ENCODE measurements around the gene ATG4C. TPM values are rescaled to one million over a fixed set of nuclear protein-coding genes. Genes with fewer than 3 reads are reported as not detected.
"Not testable (repeated sequence)": the region's sequence is repeated elsewhere in the genome, so short reads cannot be mapped to it uniquely, and the experiment has no call there.

Gene ATG4C
- total RNA-seq, 1 donor from 2014 or later, result 5.9 TPM

GRCh38 chr1:62810420-62811274 lies 26.7 kb downstream of the ATG4C start:
- no peak overlapping the region for H3K27ac ChIP-seq
- DNase-seq (ENCODE audit: extremely low spot score in 2 of 2), result no peak
- intact Hi-C loops (cut with DNase I), result no loop called here

DNA sequence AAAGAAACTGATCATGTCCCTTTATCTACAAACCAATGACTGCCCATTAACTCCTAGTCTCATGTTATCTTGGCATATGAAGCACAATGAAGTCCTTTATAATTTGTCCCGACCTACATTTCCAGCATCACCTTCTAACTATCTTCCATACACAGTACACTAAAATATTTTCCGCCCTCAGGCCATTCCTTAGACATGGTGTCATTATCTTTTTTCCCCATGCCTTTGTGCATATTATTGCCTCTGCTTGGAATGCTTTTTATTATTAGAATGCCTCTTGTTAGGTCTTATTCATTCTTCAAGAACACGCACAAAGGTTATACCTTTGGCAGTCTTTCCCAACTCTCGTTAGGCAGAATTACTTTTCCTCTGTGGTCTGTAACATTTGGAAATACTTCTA lies 39.6 kb downstream of the ATG4C start:
- no peaks in the 10 kb centered on the region for H3K36me3 ChIP-seq
- no peaks in the 10 kb centered on the region for H3K9me3 ChIP-seq
- no peaks in the 10 kb centered on the region for H3K4me1 ChIP-seq
- TF ChIP-seq CTCF (IDR thresholded peaks at IDR 0.05) (no peak), POLR2A (IDR thresholded peaks at IDR 0.05) (no peak), POLR2AphosphoS5 (IDR thresholded peaks at IDR 0.05; ENCODE audit: insufficient read depth in 1 of 2, low read depth in 1 of 2) (no peak)
- H3K27me3 ChIP-seq, result no peaks in the 10 kb centered on the region
- no peak overlapping the region for H3K27ac ChIP-seq
- intact Hi-C loops (cut with DNase I), result no loop called here
- H3K4me3 ChIP-seq, result no peak overlapping the region
- no peak for DNase-seq (ENCODE audit: extremely low spot score in 2 of 2)

More at GRCh38 chr1:62810420-62811274, 26.7 kb downstream of the ATG4C start:
- TF ChIP-seq POLR2A (IDR thresholded peaks at IDR 0.05) (no peak), CTCF (IDR thresholded peaks at IDR 0.05) (no peak), POLR2AphosphoS5 (IDR thresholded peaks at IDR 0.05; ENCODE audit: insufficient read depth in 1 of 2, low read depth in 1 of 2) (no peak)
- Histone ChIP-seq H3K4me3 (no peak overlapping the region), H3K27me3 (no peaks in the 10 kb centered on the region), H3K9me3 (no peaks in the 10 kb centered on the region), H3K4me1 (no peaks in the 10 kb centered on the region), H3K36me3 (peaks cover 0 to 8% of the 10 kb centered on the region in 2 donors)

DNA sequence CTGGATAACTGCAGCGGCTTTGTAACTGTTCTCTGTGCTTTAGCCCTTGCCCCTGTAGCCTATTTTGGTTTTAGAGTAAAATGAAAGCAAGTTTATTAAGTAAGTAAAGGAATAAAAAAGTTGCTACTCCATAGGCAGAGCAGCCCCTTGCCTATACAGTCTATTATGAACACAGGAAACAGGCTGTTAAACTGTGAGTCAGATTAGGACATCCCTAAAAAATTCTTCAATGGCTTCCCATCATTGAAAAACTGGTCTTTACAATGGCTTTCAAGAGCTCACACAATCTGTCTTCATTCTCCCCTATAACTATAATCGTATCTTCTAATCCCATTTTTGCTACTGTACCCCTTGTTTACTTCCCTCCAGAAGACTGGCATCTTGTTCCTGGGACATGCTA lies 43.0 kb downstream of the ATG4C start:
- no peak for TF ChIP-seq POLR2A (IDR thresholded peaks at IDR 0.05)
- no peak for TF ChIP-seq CTCF (IDR thresholded peaks at IDR 0.05)
- no peak for TF ChIP-seq POLR2AphosphoS5 (IDR thresholded peaks at IDR 0.05; ENCODE audit: insufficient read depth in 1 of 2, low read depth in 1 of 2)
- Histone ChIP-seq H3K36me3 (no peaks in the 10 kb centered on the region), H3K4me3 (no peak overlapping the region), H3K27me3 (no peaks in the 10 kb centered on the region), H3K9me3 (no peaks in the 10 kb centered on the region), H3K27ac (no peak overlapping the region), H3K4me1 (no peaks in the 10 kb centered on the region)
- no peak for DNase-seq (ENCODE audit: extremely low spot score in 2 of 2)
- intact Hi-C loops (cut with DNase I), result no loop called here

GRCh38 chr1:62827786-62828185 lies 43.9 kb downstream of the ATG4C start:
- H3K36me3 ChIP-seq; H3K4me1 ChIP-seq; H3K27me3 ChIP-seq; intact Hi-C loops (cut with DNase I); H3K9me3 ChIP-seq; DNase-seq (ENCODE audit: extremely low spot score in 2 of 2); H3K27ac ChIP-seq; H3K4me3 ChIP-seq: not testable (repeated sequence)

DNA sequence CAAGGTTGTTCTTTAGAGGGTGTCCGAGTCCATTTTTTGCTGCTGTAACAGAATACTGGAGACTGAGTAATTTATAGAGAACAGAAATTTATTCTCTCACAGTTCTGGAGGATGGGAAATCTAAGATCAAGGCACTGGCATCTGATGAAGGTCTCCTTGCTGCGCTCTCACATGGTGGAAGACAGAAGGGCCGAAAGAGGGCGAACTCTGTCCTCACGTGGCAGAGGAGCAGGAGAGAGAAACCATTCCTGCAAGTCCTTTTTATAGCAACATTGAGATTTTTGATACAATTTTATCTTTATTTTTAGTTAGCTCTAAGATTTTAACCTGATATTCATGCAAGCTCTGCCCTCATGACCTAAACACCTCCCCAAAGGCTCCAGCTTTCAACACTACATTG lies 48.3 kb downstream of the ATG4C start:
- Histone ChIP-seq H3K36me3 (peaks cover 0 to 4% of the 10 kb centered on the region in 2 donors), H3K9me3 (no peaks in the 10 kb centered on the region), H3K27ac (no peak overlapping the region), H3K4me3 (no peak overlapping the region), H3K27me3 (no peaks in the 10 kb centered on the region), H3K4me1 (no peaks in the 10 kb centered on the region)
- TF ChIP-seq CTCF (IDR thresholded peaks at IDR 0.05) (no peak), POLR2AphosphoS5 (IDR thresholded peaks at IDR 0.05; ENCODE audit: insufficient read depth in 1 of 2, low read depth in 1 of 2) (no peak)
- intact Hi-C loops (cut with DNase I), result no loop called here
- no peak for DNase-seq (ENCODE audit: extremely low spot score in 2 of 2)
